Ecto neural progenitor cell (in vitro differentiated cells): Measurements from ENCODE around the gene KRT72.

Source experiments
- DNase-seq: peaks from one replicate; pipeline ENCODE4 v3.0.0-alpha.2; 2018; ENCODE audit warnings: low spot score

Gene KRT72

DNA sequence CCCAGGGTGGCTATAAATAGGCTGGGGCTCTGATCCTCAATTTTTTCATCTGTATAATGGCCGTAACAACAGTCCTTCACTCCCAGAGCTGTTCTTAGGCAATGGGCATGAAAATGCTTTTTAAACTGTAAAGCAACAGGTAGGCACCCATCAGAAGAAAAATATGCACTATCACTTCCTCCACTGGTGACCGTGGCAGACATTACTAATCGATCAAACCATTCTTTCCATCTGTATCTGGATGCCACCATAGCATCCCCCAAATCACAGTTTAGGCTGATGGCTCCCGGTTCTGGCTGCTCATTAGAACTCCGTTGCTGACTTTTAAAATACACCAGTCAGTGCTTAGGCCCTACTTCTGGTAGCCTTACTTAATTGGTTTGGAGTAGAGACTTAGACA lies 59.6 kb downstream of the KRT72 start:
- DNase-seq, result no peak

DNA sequence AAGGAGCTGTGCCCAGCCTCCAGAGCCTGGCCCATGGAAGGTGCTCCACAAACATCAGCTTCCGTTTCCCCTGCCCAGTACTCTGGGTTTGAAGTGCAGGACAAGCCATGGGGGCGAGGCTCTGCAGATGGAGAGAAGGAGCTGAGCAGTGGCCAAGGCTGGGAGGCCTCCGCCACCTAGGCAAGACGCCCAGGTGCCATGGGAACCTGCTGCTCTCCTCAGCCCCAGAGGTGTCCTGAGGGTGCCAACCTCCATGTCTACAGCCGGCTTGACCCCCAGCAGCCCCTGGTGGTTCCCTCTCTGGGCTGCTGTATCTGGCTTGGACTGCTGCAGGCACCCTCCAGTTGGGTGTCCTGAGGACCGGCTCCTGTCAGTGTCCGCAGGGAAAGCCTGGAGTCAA lies 60.7 kb downstream of the KRT72 start:
- no peak for DNase-seq

DNA sequence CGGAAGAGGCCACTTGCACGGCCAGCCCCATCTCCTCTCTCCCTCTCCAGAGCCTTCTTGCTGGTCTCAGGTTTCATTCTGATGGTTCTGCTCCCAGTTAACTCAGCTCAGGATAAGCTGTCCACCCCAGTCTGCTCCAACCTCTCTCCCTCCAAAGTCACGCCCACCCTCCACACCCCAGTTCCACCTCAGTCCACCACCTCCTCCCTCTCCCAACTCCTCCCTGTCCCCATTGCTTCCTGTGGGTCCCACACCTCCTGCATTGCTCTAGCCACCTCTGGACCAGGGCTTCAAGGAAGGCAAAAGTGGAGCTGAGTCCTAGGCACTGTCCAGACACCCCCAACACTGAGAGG lies 61.5 kb downstream of the KRT72 start:
- DNase-seq, result no peak

DNA sequence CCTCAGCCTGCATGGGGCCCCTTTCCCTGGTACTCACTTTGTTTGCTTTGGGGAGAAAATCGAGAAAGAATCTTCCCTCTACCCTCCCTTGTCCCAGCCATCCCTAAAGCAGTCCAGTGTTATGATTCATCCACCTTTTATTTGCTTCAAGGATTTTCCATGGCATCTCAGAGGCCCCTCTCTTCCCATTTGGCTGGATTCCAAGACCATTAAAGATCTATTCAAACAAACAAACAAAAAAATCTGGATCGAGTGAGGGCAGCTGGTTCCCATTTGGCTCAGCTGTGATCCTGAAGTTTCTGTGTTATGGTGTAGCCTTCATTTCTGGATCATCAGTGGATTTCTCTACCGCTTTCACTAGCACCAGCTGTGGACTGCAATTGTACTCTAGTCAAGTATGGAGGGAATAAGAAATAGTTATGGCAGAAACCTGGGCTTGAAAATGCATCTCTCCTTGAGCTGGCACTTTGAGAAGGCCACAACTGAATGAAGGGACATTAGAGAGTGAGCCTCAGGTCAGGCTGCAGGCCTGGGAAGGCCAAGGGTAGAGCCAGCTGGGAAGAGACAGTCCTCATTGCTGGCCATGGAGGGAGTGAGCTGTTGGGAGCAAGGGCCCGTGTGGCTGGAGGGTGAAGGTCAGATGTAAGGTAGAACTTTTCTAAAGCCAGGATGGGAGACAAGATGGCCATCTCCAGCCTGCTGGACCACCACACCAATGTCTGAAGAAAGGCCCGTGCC lies 62.0 kb downstream of the KRT72 start:
- DNase-seq, result no peak

DNA sequence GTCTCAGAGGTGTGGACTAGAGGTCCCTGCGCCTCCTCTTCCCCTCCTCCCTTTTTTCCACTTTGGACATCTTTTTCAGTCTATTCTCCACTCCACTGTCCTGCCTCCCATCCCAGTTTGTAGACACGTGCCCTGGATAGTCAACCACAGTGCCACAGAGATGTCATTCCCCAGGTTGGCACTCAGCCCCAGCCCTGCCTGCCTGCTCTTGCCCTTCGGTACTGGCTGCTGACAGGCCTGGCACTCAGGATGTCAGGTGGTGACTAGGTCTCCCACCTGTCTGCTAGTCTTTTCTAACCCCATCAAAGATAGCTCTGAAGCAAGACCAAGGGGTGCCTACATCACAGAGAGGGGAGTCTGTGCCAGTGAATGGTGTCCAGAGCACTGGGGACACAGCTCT lies 64.2 kb downstream of the KRT72 start:
- no peak for DNase-seq
